BLaER1 treated with 17β-estradiol and CSF1 and Interleukin-3, amounts not matched to agents 10 nM and 100 nM (cell line): ENCODE measurements around the gene STIL.
"Not testable (repeated sequence)": the region's sequence is repeated elsewhere in the genome, so short reads cannot be mapped to it uniquely, and the experiment has no call there.

Experiments used
- H3K27ac ChIP-seq, 11 experiments: shearing (Covaris generic); formaldehyde crosslinking; 2 replicates each; pipeline ENCODE4 v1.8.1; 2022
- H3K27me3 ChIP-seq, 11 experiments: shearing (Covaris generic); formaldehyde crosslinking; 2 replicates each; pipeline ENCODE4 v1.8.1; 2022
- H3K36me3 ChIP-seq, 11 experiments: shearing (Covaris generic); formaldehyde crosslinking; 2 replicates each; pipeline ENCODE4 v1.8.1; 2022
- H3K4me1 ChIP-seq, 10 experiments: shearing (Covaris generic); formaldehyde crosslinking; 2 replicates each; pipeline ENCODE4 v1.8.1; 2022
- H3K4me2 ChIP-seq, 11 experiments: shearing (Covaris generic); formaldehyde crosslinking; 2 replicates each; pipeline ENCODE4 v1.8.1; 2022
- H3K4me3 ChIP-seq, 10 experiments: shearing (Covaris generic); formaldehyde crosslinking; 2 replicates each; pipeline ENCODE4 v1.8.1; 2022
- H3K9ac ChIP-seq, 11 experiments: shearing (Covaris generic); formaldehyde crosslinking; 2 replicates each; pipeline ENCODE4 v1.8.1; 2022
- H3K9me3 ChIP-seq, 11 experiments: shearing (Covaris generic); formaldehyde crosslinking; replicated peaks in 1 of 11; 2 replicates each; pipeline ENCODE4 v1.8.1; 2022
- H4K20me1 ChIP-seq, 11 experiments: shearing (Covaris generic); formaldehyde crosslinking; 2 replicates each; pipeline ENCODE4 v1.8.1; 2022
- Cebpa-rat ChIP-seq, 11 experiments: shearing (Covaris generic); IDR thresholded peaks; 2 replicates each; pipeline ENCODE4 v1.8.1; 2022

The STIL gene

GRCh38 chr1:47330212-47330611, 16.3 kb upstream of the STIL start:
- Histone ChIP-seq H3K36me3 (no peaks in the 10 kb centered on the region), H4K20me1 (peaks cover 0 to 9% (median 4%) of the 10 kb centered on the region in 11 experiments; a peak in 8 of 22 replicates), H3K4me1 (peaks cover 18 to 25% (median 20%) of the 10 kb centered on the region in 10 experiments), H3K4me2 (no peak overlapping the region), H3K27ac (no peak overlapping the region), H3K27me3 (no peaks in the 10 kb centered on the region), H3K9me3 (no peaks in the 10 kb centered on the region), H3K9ac (no peak overlapping the region), H3K4me3 (no peak overlapping the region)
- no peak for TF ChIP-seq Cebpa-rat (IDR thresholded peaks at IDR 0.05)

- TF ChIP-seq Cebpa-rat (IDR thresholded peaks at IDR 0.05) = no peak
- H3K9me3 ChIP-seq = no peaks in the 10 kb centered on the region
- H3K4me3 ChIP-seq = no peak overlapping the region
- H3K36me3 ChIP-seq = no peaks in the 10 kb centered on the region
- H3K9ac ChIP-seq = no peak overlapping the region
- H3K27ac ChIP-seq = no peak overlapping the region
- H4K20me1 ChIP-seq = no peaks in the 10 kb centered on the region
- no peaks in the 10 kb centered on the region for H3K27me3 ChIP-seq
- H3K4me1 ChIP-seq = peaks cover 19 to 25% (median 23%) of the 10 kb centered on the region in 10 experiments
- no peak overlapping the region for H3K4me2 ChIP-seq
These were observed 15.0 kb upstream of the STIL start for GRCh38 chr1:47328992-47329391.

- Histone ChIP-seq H3K4me2 (no peak overlapping the region), H3K36me3 (no peaks in the 10 kb centered on the region), H3K27ac (no peak overlapping the region), H3K4me1 (peaks cover 8 to 15% (median 12%) of the 10 kb centered on the region in 10 experiments; a peak in 17 of 20 replicates), H3K9ac (no peak overlapping the region), H3K4me3 (no peak overlapping the region), H3K27me3 (no peaks in the 10 kb centered on the region), H3K9me3 (no peaks in the 10 kb centered on the region), H4K20me1 (no peaks in the 10 kb centered on the region)
- TF ChIP-seq Cebpa-rat (IDR thresholded peaks at IDR 0.05) = no peak
These were observed 12.3 kb upstream of the STIL start for GRCh38 chr1:47326271-47326670.

GRCh38 chr1:47325528-47325927, 11.6 kb upstream of the STIL start:
- no peak overlapping the region for H3K4me3 ChIP-seq
- no peak for TF ChIP-seq Cebpa-rat (IDR thresholded peaks at IDR 0.05)
- no peaks in the 10 kb centered on the region for H3K27me3 ChIP-seq
- H3K4me2 ChIP-seq = no peak overlapping the region
- no peak overlapping the region for H3K9ac ChIP-seq
- H3K9me3 ChIP-seq = no peaks in the 10 kb centered on the region
- H3K27ac ChIP-seq = no peak overlapping the region
- no peaks in the 10 kb centered on the region for H4K20me1 ChIP-seq
- peaks cover 8 to 15% (median 12%) of the 10 kb centered on the region in 10 experiments; a peak in 17 of 20 replicates for H3K4me1 ChIP-seq
- no peaks in the 10 kb centered on the region for H3K36me3 ChIP-seq

GRCh38 chr1:47324682-47325081, 10.7 kb upstream of the STIL start:
- TF ChIP-seq Cebpa-rat (IDR thresholded peaks at IDR 0.05) = no peak
- Histone ChIP-seq H3K4me1 (peaks cover 8 to 15% (median 12%) of the 10 kb centered on the region in 10 experiments; a peak in 17 of 20 replicates), H3K4me2 (peak overlapping the region in 4 of 11 experiments; percentile 3 to 23 (median 5); a peak in 3 of 22 replicates), H3K9ac (peak overlapping the region in 1 of 11 experiments; percentile 18; a peak in 1 of 22 replicates), H4K20me1 (no peaks in the 10 kb centered on the region), H3K36me3 (no peaks in the 10 kb centered on the region), H3K4me3 (no peak overlapping the region), H3K27ac (no peak overlapping the region), H3K9me3 (no peaks in the 10 kb centered on the region), H3K27me3 (no peaks in the 10 kb centered on the region)

GRCh38 chr1:47323599-47324031, 9.7 kb upstream of the STIL start:
- Histone ChIP-seq H3K36me3 (no peaks in the 10 kb centered on the region), H3K27me3 (no peaks in the 10 kb centered on the region), H3K4me2 (peak overlapping the region in 3 of 11 experiments; percentile 13 to 29 (median 20); a peak in 3 of 22 replicates), H3K9ac (peak overlapping the region in 2 of 11 experiments; percentile 11 to 40; a peak in 1 of 22 replicates), H3K27ac (peak overlapping the region in 6 of 11 experiments; percentile 18 to 49 (median 35); a peak in 5 of 22 replicates), H3K4me1 (peaks cover 8 to 15% (median 12%) of the 10 kb centered on the region in 10 experiments; a peak in 17 of 20 replicates), H4K20me1 (no peaks in the 10 kb centered on the region), H3K4me3 (no peak overlapping the region), H3K9me3 (no peaks in the 10 kb centered on the region)
- no peak for TF ChIP-seq Cebpa-rat (IDR thresholded peaks at IDR 0.05)

- not testable (repeated sequence) for H3K27ac ChIP-seq, H3K36me3 ChIP-seq, H3K9ac ChIP-seq, H3K4me3 ChIP-seq, H3K9me3 ChIP-seq, H4K20me1 ChIP-seq, H3K4me2 ChIP-seq, H3K27me3 ChIP-seq
- H3K4me1 ChIP-seq = peaks cover 8 to 15% (median 12%) of the 10 kb centered on the region in 10 experiments; a peak in 17 of 20 replicates
These were observed 6.0 kb upstream of the STIL start for GRCh38 chr1:47319968-47320367.

GRCh38 chr1:47317841-47318240, 3.9 kb upstream of the STIL start:
- no peak overlapping the region for H3K27ac ChIP-seq
- TF ChIP-seq Cebpa-rat (IDR thresholded peaks at IDR 0.05) = no peak
- no peaks in the 10 kb centered on the region for H4K20me1 ChIP-seq
- no peak overlapping the region for H3K9ac ChIP-seq
- no peaks in the 10 kb centered on the region for H3K27me3 ChIP-seq
- no peak overlapping the region for H3K4me3 ChIP-seq
- no peak overlapping the region for H3K4me2 ChIP-seq
- no peaks in the 10 kb centered on the region for H3K36me3 ChIP-seq
- H3K4me1 ChIP-seq = peaks cover 2 to 7% (median 4%) of the 10 kb centered on the region in 10 experiments; a peak in 19 of 20 replicates
- H3K9me3 ChIP-seq = no peaks in the 10 kb centered on the region

GRCh38 chr1:47309427-47309826, 4.5 kb downstream of the STIL start:
- H4K20me1 ChIP-seq = peaks cover 0 to 15% (median 0%) of the 10 kb centered on the region in 11 experiments; a peak in 2 of 22 replicates
- H3K36me3 ChIP-seq = peaks cover under 1 to 79% (median 66%) of the 10 kb centered on the region in 11 experiments; a peak in 19 of 22 replicates
- H3K9ac ChIP-seq = no peak overlapping the region
- H3K4me3 ChIP-seq = no peak overlapping the region
- no peak overlapping the region for H3K27ac ChIP-seq
- no peaks in the 10 kb centered on the region for H3K27me3 ChIP-seq
- no peak for TF ChIP-seq Cebpa-rat (IDR thresholded peaks at IDR 0.05)
- H3K4me1 ChIP-seq = peaks cover 13 to 21% (median 18%) of the 10 kb centered on the region in 10 experiments
- no peak overlapping the region for H3K4me2 ChIP-seq
- no peaks in the 10 kb centered on the region for H3K9me3 ChIP-seq

GRCh38 chr1:47302472-47302871, 11.5 kb downstream of the STIL start:
- Histone ChIP-seq H3K36me3 (peaks cover 28 to 100% (median 96%) of the 10 kb centered on the region in 11 experiments), H3K4me1 (peaks cover 0 to 9% (median 0%) of the 10 kb centered on the region in 10 experiments; a peak in 4 of 20 replicates), H3K9ac (no peak overlapping the region), H3K27ac (no peak overlapping the region), H3K9me3 (no peaks in the 10 kb centered on the region), H3K4me2 (no peak overlapping the region), H4K20me1 (peaks cover 0 to 8% (median 0%) of the 10 kb centered on the region in 11 experiments; a peak in 4 of 22 replicates), H3K4me3 (no peak overlapping the region), H3K27me3 (no peaks in the 10 kb centered on the region)
- TF ChIP-seq Cebpa-rat (IDR thresholded peaks at IDR 0.05) = no peak
